ENCODE data around the gene TPT1. TPM values are rescaled to one million over a fixed set of nuclear protein-coding genes. Genes with fewer than 3 reads are reported as not detected.

Gene TPT1
- total and polyA plus RNA-seq, 2 experiments from 2014 or later: 1,047 to 6,453 TPM

DNA sequence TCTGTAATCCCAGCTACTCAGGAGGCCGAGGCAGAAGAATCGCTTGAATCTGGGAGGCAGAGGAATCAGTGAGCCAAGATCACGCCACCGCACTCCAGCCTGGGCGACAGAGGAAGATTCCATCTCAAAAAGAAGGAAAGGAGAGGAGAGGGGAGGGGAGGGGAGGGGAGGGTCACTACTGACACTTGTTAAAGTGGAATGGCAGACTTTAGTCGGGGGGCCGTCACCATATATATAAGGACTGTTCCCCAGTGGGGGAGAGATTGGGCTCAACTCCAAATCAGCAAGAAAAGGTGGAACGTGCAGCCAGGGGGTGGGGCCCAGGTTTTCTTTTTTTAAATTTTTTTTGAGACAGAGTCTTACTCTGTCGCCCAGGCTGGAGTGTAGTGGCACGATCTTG lies 26.2 kb downstream of the TPT1 start:
- DNase-seq (ENCODE audit: low spot score): no peak
- Histone ChIP-seq H3K4me1 (ENCODE audit: insufficient read depth) (peaks cover 5% of the 10 kb centered on the region), H3K4me3 (no peak overlapping the region), H2AFZ (no peak overlapping the region), H3K9me2 (replicated peaks; ENCODE audit: insufficient read depth) (no peaks in the 10 kb centered on the region), H3K79me2 (no peaks in the 10 kb centered on the region), H3K9me3 (ENCODE audit: low read depth) (no peaks in the 10 kb centered on the region), H3K27ac (no peak overlapping the region), H4K20me1 (ENCODE audit: insufficient read depth, poor library complexity, severe bottlenecking) (no peaks in the 10 kb centered on the region), H3K4me2 (no peak overlapping the region), H3K27me3 (no peaks in the 10 kb centered on the region), H3K36me3 (replicated peaks; ENCODE audit: insufficient read depth, low read depth) (no peaks in the 10 kb centered on the region)
- WGBS (ENCODE audit: low lambda C conversion rate, missing lambda C conversion rate): 88% methylated on average over 8 of the region's 10 CpGs
- TF ChIP-seq EZH2 (IDR thresholded peaks at IDR 0.05; ENCODE audit: borderline replicate concordance): no peak
- no peak for TF ChIP-seq EZH2phosphoT487 (IDR thresholded peaks at IDR 0.05; ENCODE audit: low read depth, severe bottlenecking, unreplicated experiment)
- TF ChIP-seq, protein P1, sequence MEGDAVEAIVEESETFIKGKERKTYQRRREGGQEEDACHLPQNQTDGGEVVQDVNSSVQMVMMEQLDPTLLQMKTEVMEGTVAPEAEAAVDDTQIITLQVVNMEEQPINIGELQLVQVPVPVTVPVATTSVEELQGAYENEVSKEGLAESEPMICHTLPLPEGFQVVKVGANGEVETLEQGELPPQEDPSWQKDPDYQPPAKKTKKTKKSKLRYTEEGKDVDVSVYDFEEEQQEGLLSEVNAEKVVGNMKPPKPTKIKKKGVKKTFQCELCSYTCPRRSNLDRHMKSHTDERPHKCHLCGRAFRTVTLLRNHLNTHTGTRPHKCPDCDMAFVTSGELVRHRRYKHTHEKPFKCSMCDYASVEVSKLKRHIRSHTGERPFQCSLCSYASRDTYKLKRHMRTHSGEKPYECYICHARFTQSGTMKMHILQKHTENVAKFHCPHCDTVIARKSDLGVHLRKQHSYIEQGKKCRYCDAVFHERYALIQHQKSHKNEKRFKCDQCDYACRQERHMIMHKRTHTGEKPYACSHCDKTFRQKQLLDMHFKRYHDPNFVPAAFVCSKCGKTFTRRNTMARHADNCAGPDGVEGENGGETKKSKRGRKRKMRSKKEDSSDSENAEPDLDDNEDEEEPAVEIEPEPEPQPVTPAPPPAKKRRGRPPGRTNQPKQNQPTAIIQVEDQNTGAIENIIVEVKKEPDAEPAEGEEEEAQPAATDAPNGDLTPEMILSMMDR (IDR thresholded peaks at IDR 0.05; ENCODE audit: poor library complexity): no peak

- Histone ChIP-seq H3K27me3 (no peaks in the 10 kb centered on the region), H4K20me1 (ENCODE audit: insufficient read depth, poor library complexity, severe bottlenecking) (no peaks in the 10 kb centered on the region), H3K4me3 (no peak overlapping the region), H3K4me2 (peak overlapping the region; percentile 89), H3K27ac (no peak overlapping the region), H3K36me3 (replicated peaks; ENCODE audit: insufficient read depth, low read depth) (no peaks in the 10 kb centered on the region), H3K9me3 (ENCODE audit: low read depth) (no peaks in the 10 kb centered on the region), H3K4me1 (ENCODE audit: insufficient read depth) (no peaks in the 10 kb centered on the region), H3K79me2 (no peaks in the 10 kb centered on the region), H3K9me2 (replicated peaks; ENCODE audit: insufficient read depth) (no peaks in the 10 kb centered on the region), H2AFZ (no peak overlapping the region)
- WGBS (ENCODE audit: low lambda C conversion rate, missing lambda C conversion rate): 30% methylated on average over 15 of the region's 15 CpGs
- TF ChIP-seq EZH2phosphoT487 (IDR thresholded peaks at IDR 0.05; ENCODE audit: low read depth, severe bottlenecking, unreplicated experiment) (no peak), EZH2 (IDR thresholded peaks at IDR 0.05; ENCODE audit: borderline replicate concordance) (no peak)
- TF ChIP-seq, protein P1 (IDR thresholded peaks at IDR 0.05; ENCODE audit: poor library complexity): no peak
- no peak for DNase-seq (ENCODE audit: low spot score)
Observed at GRCh38 chr13:45310341-45311131, 30.4 kb downstream of the TPT1 start.

GRCh38 chr13:45306966-45307365 lies 34.0 kb downstream of the TPT1 start:
- no peak for DNase-seq (ENCODE audit: low spot score)
- Histone ChIP-seq H3K36me3 (replicated peaks; ENCODE audit: insufficient read depth, low read depth) (no peaks in the 10 kb centered on the region), H3K27ac (no peak overlapping the region), H2AFZ (no peak overlapping the region), H3K79me2 (no peaks in the 10 kb centered on the region), H4K20me1 (ENCODE audit: insufficient read depth, poor library complexity, severe bottlenecking) (no peaks in the 10 kb centered on the region), H3K9me2 (replicated peaks; ENCODE audit: insufficient read depth) (no peaks in the 10 kb centered on the region), H3K27me3 (no peaks in the 10 kb centered on the region), H3K4me3 (no peak overlapping the region), H3K9me3 (ENCODE audit: low read depth) (no peaks in the 10 kb centered on the region), H3K4me1 (ENCODE audit: insufficient read depth) (no peaks in the 10 kb centered on the region), H3K4me2 (no peak overlapping the region)
- TF ChIP-seq EZH2phosphoT487 (IDR thresholded peaks at IDR 0.05; ENCODE audit: low read depth, severe bottlenecking, unreplicated experiment) (no peak), EZH2 (IDR thresholded peaks at IDR 0.05; ENCODE audit: borderline replicate concordance) (no peak)
- TF ChIP-seq, protein P1 (IDR thresholded peaks at IDR 0.05; ENCODE audit: poor library complexity): no peak
